ENCODE measurements around the gene SPOP. TPM values are rescaled to one million over a fixed set of nuclear protein-coding genes. Genes with fewer than 3 reads are reported as not detected.

The SPOP gene
- polyA plus RNA-seq, 6 donors from 2014 or later, result 78.4 to 131 (median 95.3) TPM

GRCh38 chr17:49707608-49708514 lies 30.0 kb upstream of the SPOP start, which contains the start of gene SLC35B1:
TSS of gene SLC35B1 (minus strand) at chr17:49707964. CDS start at chr17:49707833, 131 bp downstream.
- DNase-seq, result peak; percentile 97
- no peaks in the 10 kb centered on the region for H3K9me3 Mint-ChIP-seq
- peaks cover 31 to 40% (median 38%) of the 10 kb centered on the region in 3 donors for H3K4me1 Mint-ChIP-seq
- peak within 1 kb of the TSS; percentile 95 to 99 (median 98) for H3K27ac Mint-ChIP-seq
- H3K4me3 Mint-ChIP-seq, result peak within 1 kb of the TSS; percentile 93 to 97 (median 95)
- peak; percentile 95 for ATAC-seq (ENCODE audit: low read depth in 2 of 2)
- no peaks in the 10 kb centered on the region for H3K27me3 Mint-ChIP-seq
- peaks cover 17 to 20% of the 10 kb centered on the region in 2 donors for H3K36me3 Mint-ChIP-seq

GRCh38 chr17:49707246-49707607 lies 29.3 kb upstream of the SPOP start:
- peak in 1 of 2 donors; percentile 18 for ATAC-seq (ENCODE audit: low read depth in 2 of 2)
- Mint-ChIP-seq H3K27ac (peak overlapping the region in 5 of 6 donors; percentile 95 to 99 (median 98)), H3K4me1 (peaks cover 31 to 40% (median 38%) of the 10 kb centered on the region in 3 donors), H3K9me3 (no peaks in the 10 kb centered on the region), H3K36me3 (peaks cover 17 to 20% of the 10 kb centered on the region in 2 donors), H3K27me3 (no peaks in the 10 kb centered on the region), H3K4me3 (peak overlapping the region; percentile 93 to 97 (median 95))
- DNase-seq, result no peak

- Mint-ChIP-seq H3K27me3 (no peaks in the 10 kb centered on the region), H3K27ac (peak overlapping the region in 3 of 6 donors; percentile 69 to 71 (median 70)), H3K4me1 (peaks cover 28 to 40% (median 40%) of the 10 kb centered on the region in 3 donors), H3K36me3 (peaks cover 12 to 17% of the 10 kb centered on the region in 2 donors), H3K9me3 (no peaks in the 10 kb centered on the region), H3K4me3 (peak overlapping the region in 6 of 8 donors; percentile 9 to 96 (median 58))
- DNase-seq (no peak), ATAC-seq (ENCODE audit: low read depth in 2 of 2) (no peak)
These were observed 27.4 kb upstream of the SPOP start for GRCh38 chr17:49705254-49705653.

GRCh38 chr17:49703557-49704277 lies 25.8 kb upstream of the SPOP start:
- ATAC-seq (ENCODE audit: low read depth in 2 of 2), result no peak
- Mint-ChIP-seq H3K9me3 (no peaks in the 10 kb centered on the region), H3K27me3 (no peaks in the 10 kb centered on the region), H3K27ac (no peak overlapping the region), H3K4me1 (peaks cover 35 to 42% (median 37%) of the 10 kb centered on the region in 3 donors), H3K4me3 (peak overlapping the region in 1 of 8 donors; percentile 51), H3K36me3 (peaks cover 10 to 21% of the 10 kb centered on the region in 2 donors)
- DNase-seq, result no peak

- no peak for DNase-seq
These were observed 23.1 kb upstream of the SPOP start for GRCh38 chr17:49700960-49701359.

GRCh38 chr17:49699966-49700575 lies 22.2 kb upstream of the SPOP start:
- no peak for ATAC-seq (ENCODE audit: low read depth in 2 of 2)
- DNase-seq, result no peak
- Mint-ChIP-seq H3K27ac (peak overlapping the region in 3 of 6 donors; percentile 2 to 83 (median 30)), H3K27me3 (no peaks in the 10 kb centered on the region), H3K9me3 (no peaks in the 10 kb centered on the region), H3K36me3 (peaks cover 4 to 12% of the 10 kb centered on the region in 2 donors), H3K4me3 (no peak overlapping the region), H3K4me1 (peaks cover 15 to 24% (median 20%) of the 10 kb centered on the region in 3 donors)

More at GRCh38 chr17:49700960-49701359, 23.1 kb upstream of the SPOP start:
- H3K4me3 Mint-ChIP-seq, result no peak overlapping the region
- ATAC-seq (ENCODE audit: low read depth in 2 of 2), result no peak
- H3K27ac Mint-ChIP-seq, result peak overlapping the region in 1 of 6 donors; percentile 52
- no peaks in the 10 kb centered on the region for H3K27me3 Mint-ChIP-seq
- peaks cover 10 to 21% of the 10 kb centered on the region in 2 donors for H3K36me3 Mint-ChIP-seq
- H3K4me1 Mint-ChIP-seq, result peaks cover 19 to 24% (median 22%) of the 10 kb centered on the region in 3 donors
- H3K9me3 Mint-ChIP-seq, result no peaks in the 10 kb centered on the region

- ATAC-seq (ENCODE audit: low read depth in 2 of 2) (no peak), DNase-seq (no peak)
- Mint-ChIP-seq H3K27me3 (no peaks in the 10 kb centered on the region), H3K4me3 (no peak overlapping the region), H3K9me3 (no peaks in the 10 kb centered on the region), H3K27ac (no peak overlapping the region), H3K36me3 (peaks cover 0 to 10% of the 10 kb centered on the region in 2 donors), H3K4me1 (peaks cover 18 to 28% (median 21%) of the 10 kb centered on the region in 3 donors)
These were observed 20.1 kb upstream of the SPOP start for GRCh38 chr17:49698005-49698404.

- DNase-seq (no peak), ATAC-seq (ENCODE audit: low read depth in 2 of 2) (peak; percentile 56 to 67)
- H3K27me3 Mint-ChIP-seq, result no peaks in the 10 kb centered on the region
- H3K4me3 Mint-ChIP-seq, result no peak overlapping the region
- peaks cover 0 to 10% of the 10 kb centered on the region in 2 donors for H3K36me3 Mint-ChIP-seq
- H3K9me3 Mint-ChIP-seq, result no peaks in the 10 kb centered on the region
- peaks cover 18 to 28% (median 21%) of the 10 kb centered on the region in 3 donors for H3K4me1 Mint-ChIP-seq
- peak overlapping the region in 4 of 6 donors; percentile 64 to 72 (median 68) for H3K27ac Mint-ChIP-seq
These were observed 18.4 kb upstream of the SPOP start for GRCh38 chr17:49696233-49696761.

GRCh38 chr17:49695698-49696232 lies 17.9 kb upstream of the SPOP start:
- Mint-ChIP-seq H3K36me3 (peaks cover 0 to 10% of the 10 kb centered on the region in 2 donors), H3K27me3 (no peaks in the 10 kb centered on the region), H3K4me1 (peaks cover 18 to 28% (median 21%) of the 10 kb centered on the region in 3 donors), H3K27ac (peak overlapping the region in 3 of 6 donors; percentile 24 to 64 (median 27)), H3K9me3 (no peaks in the 10 kb centered on the region), H3K4me3 (no peak overlapping the region)
- no peak for ATAC-seq (ENCODE audit: low read depth in 2 of 2)
- no peak for DNase-seq

- H3K4me1 Mint-ChIP-seq, result peaks cover 18 to 28% (median 18%) of the 10 kb centered on the region in 3 donors
- peak; percentile 76 for DNase-seq
- no peaks in the 10 kb centered on the region for H3K9me3 Mint-ChIP-seq
- peaks cover 0 to 7% of the 10 kb centered on the region in 2 donors for H3K36me3 Mint-ChIP-seq
- no peak overlapping the region for H3K4me3 Mint-ChIP-seq
- ATAC-seq (ENCODE audit: low read depth in 2 of 2), result peak; percentile 80 to 84
- peak overlapping the region in 1 of 6 donors; percentile 27 for H3K27ac Mint-ChIP-seq
- no peaks in the 10 kb centered on the region for H3K27me3 Mint-ChIP-seq
These were observed 17.2 kb upstream of the SPOP start for GRCh38 chr17:49694847-49695697.

- Mint-ChIP-seq H3K27me3 (no peaks in the 10 kb centered on the region), H3K4me3 (no peak overlapping the region), H3K27ac (no peak overlapping the region), H3K36me3 (no peaks in the 10 kb centered on the region), H3K4me1 (peaks cover 22 to 36% (median 24%) of the 10 kb centered on the region in 3 donors), H3K9me3 (no peaks in the 10 kb centered on the region)
- ATAC-seq (ENCODE audit: low read depth in 2 of 2), result no peak
- no peak for DNase-seq
These were observed 14.9 kb upstream of the SPOP start for GRCh38 chr17:49692751-49693150.

- no peak for ATAC-seq (ENCODE audit: low read depth in 2 of 2)
- no peaks in the 10 kb centered on the region for H3K36me3 Mint-ChIP-seq
- no peaks in the 10 kb centered on the region for H3K27me3 Mint-ChIP-seq
- H3K4me3 Mint-ChIP-seq, result no peak overlapping the region
- peaks cover 25 to 45% (median 28%) of the 10 kb centered on the region in 3 donors for H3K4me1 Mint-ChIP-seq
- no peaks in the 10 kb centered on the region for H3K9me3 Mint-ChIP-seq
- DNase-seq, result no peak
- peak overlapping the region in 1 of 6 donors; percentile 47 for H3K27ac Mint-ChIP-seq
These were observed 13.8 kb upstream of the SPOP start for GRCh38 chr17:49691677-49692191.
